GM12891 (cell line): ENCODE measurements around the gene PCP4.
"Not testable (repeated sequence)": the region's sequence is repeated elsewhere in the genome, so short reads cannot be mapped to it uniquely, and the experiment has no call there.

Experiments used
- DNase-seq: peaks from one replicate; pipeline ENCODE4 v3.0.0; 2011; ENCODE audit warnings: low spot score; ENCODE audit not compliant: insufficient read length
- FAIRE-seq: peaks from 2 replicates; lab custom pipeline; 2011; peaks lifted over from hg19 to GRCh38; lab: Jason Lieb, UNC
- PAX5 ChIP-seq: IDR thresholded peaks from 2 replicates; pipeline ENCODE4 v1.6.1; 2011; ENCODE audit warnings: low read length, moderate library complexity, mild to moderate bottlenecking; ENCODE audit not compliant: insufficient read depth, severe bottlenecking
- POLR2A ChIP-seq: IDR thresholded peaks from 2 replicates; pipeline ENCODE4 v1.6.1; 2011; ENCODE audit warnings: low read depth, low read length, control low read depth
- POLR2AphosphoS5 ChIP-seq: IDR thresholded peaks from 2 replicates; pipeline ENCODE4 v1.6.1; 2011; ENCODE audit warnings: low read depth, low read length, control low read depth
- POU2F2 ChIP-seq: IDR thresholded peaks from 2 replicates; pipeline ENCODE4 v1.6.1; 2011; ENCODE audit warnings: low read depth, mild to moderate bottlenecking, control low read depth, low read length, moderate library complexity
- SPI1 ChIP-seq: IDR thresholded peaks from 2 replicates; pipeline ENCODE4 v1.6.1; 2011; ENCODE audit warnings: low read depth, low read length, control low read depth
- TAF1 ChIP-seq: IDR thresholded peaks from 2 replicates; pipeline ENCODE4 v1.6.1; 2011; ENCODE audit warnings: low read depth, low read length, control low read depth

The PCP4 gene

DNA sequence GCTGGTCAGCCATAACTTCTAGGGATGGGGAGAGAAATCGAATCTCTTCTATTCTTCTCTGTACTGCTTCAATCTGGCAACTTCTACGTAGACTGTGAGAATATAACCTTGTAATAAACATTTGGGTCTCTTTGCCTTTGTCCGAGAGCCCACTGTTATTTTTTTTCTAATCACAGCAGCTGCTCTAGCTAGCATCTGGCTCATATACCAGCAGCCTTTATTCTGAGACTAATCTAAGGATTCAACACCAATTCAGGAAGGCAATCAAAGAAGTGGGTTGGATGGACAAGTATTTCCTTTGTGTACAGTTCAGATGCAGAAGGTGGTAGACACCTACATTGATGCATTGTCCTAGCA lies 15.6 kb downstream of the PCP4 start:
- no peak for TF ChIP-seq POLR2A
- no peak for TF ChIP-seq PAX5
- no peak for TF ChIP-seq TAF1
- no peak for TF ChIP-seq SPI1
- no peak for TF ChIP-seq POU2F2
- TF ChIP-seq POLR2AphosphoS5: no peak
- FAIRE-seq (no peak), DNase-seq (no peak)

DNA sequence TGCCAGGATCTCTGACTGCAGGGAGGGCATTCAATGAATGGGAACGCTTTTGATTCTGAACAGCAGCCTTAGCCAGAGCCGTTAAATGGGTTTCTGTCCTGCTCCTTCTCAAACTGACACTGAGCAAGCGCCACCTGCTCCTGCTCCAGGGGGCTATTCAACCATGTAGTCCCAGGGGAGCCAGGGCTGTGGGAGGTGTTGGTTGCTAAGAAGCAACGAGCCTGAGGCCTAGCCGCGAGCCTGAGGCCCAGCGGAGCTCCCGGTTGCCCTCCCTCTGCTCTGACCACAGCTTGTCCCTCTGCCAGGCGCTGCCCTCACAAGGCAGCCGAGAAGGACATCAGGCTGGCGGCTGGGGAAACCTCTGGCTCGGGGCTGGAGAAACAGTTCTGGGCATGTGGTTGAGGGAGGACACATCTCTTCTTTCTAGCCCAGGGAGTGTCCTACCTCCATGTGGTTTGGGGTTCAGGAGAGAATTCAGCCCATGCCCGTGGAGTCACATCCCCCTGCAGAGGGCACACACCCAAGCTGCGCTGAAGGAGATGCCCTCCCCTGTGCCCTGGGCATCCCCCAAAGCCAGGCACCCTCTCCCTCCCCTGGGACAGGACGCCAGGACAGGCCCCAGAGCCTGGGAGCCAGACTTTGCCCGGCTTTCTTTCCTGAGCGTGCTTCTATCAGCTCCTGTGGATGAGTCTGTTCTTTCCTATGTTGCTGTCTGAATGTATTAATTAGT lies 18.0 kb downstream of the PCP4 start:
- FAIRE-seq (no peak), DNase-seq (no peak)
- TF ChIP-seq SPI1 (no peak), TAF1 (no peak), POLR2AphosphoS5 (no peak)

DNA sequence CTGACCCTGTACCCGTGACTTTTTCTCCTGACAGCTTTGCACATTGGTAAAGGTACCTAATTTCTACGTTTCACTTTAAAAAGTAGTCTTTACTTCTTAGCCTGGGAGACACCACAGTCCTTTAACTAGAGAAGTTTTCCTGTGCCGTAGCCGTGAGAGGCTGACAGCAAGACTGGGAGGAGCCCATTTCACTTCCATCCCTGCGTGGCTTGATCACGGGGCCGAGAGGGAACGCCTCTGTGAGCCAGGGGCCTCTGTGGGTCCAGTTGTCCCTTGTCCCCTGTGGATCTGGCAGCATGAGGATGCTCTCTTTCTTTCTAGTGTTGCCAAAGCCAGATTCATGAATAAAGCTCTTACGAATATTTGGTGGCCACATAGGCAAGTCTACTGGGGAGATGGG lies 21.6 kb downstream of the PCP4 start:
- no peak for DNase-seq
- TF ChIP-seq POLR2A (no peak), POU2F2 (no peak), PAX5 (no peak), TAF1 (no peak)
- no peak for FAIRE-seq

DNA sequence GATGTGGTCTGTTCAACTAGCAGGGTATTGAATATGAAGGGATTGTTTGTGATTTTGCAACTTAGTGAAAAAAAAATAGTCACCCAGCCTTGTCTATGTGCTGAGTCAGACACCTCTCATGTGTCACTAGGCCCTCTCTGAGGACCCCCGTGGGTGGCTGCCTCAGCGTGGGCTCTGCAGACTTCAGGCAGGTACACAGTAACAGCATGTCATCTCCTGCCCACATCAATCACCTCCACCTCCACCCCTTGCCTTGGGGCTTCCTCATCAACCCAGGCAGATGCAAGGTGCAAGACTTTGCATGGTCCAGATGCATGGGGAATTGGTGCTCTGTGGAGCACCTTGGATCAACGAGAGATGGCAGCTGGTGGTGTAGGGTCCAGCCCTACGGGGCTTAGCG lies 23.9 kb downstream of the PCP4 start:
- FAIRE-seq (no peak), DNase-seq (no peak)
- TF ChIP-seq SPI1 (no peak), TAF1 (no peak), PAX5 (no peak), POU2F2 (no peak), POLR2A (no peak), POLR2AphosphoS5 (no peak)

DNA sequence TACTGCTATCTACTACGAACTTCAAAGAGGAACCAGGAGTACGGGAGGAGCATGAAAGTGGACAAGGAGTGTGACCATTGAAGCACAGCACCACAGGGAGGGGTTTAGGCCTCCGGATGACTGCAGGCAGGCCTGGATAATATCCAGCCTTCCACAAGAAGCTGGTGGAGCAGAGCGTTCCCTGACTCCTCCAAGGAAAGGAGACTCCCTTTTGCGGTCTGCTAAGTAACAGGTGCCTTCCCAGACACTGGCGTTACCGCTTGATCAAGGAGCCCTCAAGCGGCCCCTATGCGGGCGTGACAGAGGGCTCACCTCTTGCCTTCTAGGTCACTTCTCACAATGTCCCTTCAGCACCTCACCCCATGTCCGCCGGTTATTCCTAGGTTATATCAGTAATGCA lies 24.6 kb downstream of the PCP4 start:
- FAIRE-seq, DNase-seq: not testable (repeated sequence)

DNA sequence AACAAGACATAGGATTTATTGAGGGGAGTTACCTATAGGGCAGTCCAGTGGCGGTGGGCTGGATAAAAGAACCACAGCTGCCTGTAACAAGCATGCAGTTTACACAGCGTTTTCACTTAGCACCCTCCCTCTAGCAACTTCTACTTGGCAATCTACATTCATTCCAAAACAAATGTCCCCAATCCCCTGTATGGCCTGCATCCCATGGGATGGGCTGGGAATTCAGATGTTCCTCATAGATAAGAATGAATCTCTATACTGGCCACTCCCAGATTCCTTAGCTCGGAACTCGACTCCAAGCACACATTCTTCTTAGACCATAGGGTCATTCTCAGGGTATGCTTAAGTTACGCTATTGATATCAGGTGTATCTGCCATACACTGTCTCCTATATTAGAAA lies 33.3 kb downstream of the PCP4 start:
- no peak for DNase-seq
- no peak for TF ChIP-seq TAF1
- no peak for TF ChIP-seq POLR2AphosphoS5
- no peak for TF ChIP-seq SPI1
- no peak for TF ChIP-seq PAX5
- FAIRE-seq: no peak

DNA sequence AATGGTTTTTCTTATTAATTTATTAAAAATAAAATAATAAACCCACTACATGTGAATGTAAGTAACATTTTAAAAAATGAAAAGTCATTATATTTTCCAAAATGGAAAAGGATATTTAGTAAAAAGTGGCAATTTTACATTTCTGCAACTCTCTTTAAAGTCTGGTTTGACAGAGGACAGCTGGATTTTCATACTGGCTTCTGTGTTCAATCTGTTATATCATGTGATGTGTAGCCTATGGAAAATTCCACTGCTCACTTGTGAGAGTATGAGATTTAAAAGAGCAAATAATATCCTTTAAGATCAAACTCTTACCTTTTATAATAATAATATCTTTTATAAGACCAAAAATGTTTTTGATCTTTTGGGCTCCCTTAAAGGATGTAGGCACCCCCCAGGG lies 33.7 kb downstream of the PCP4 start:
- FAIRE-seq (no peak), DNase-seq (no peak)
- TF ChIP-seq POLR2AphosphoS5 (no peak), TAF1 (no peak), POU2F2 (no peak), PAX5 (no peak)

DNA sequence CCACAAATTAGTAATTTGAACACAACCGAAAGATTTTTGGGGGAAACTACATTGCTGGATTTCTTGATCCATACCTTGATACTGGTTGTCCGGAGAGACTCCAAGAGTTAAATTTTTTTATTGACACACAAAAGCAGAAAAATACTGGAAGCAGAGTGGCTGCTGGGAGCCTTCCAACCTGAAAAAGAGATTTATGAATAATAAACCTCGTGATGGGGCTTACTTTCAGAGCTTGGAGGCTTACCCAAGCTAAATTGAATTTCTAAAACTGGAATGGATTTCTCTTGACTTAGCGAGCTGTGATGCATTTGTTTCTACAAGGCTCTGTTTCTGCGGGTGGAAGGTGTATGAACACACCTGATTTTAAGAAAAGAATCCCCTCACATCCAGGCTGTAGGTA lies 35.7 kb downstream of the PCP4 start:
- TF ChIP-seq SPI1: no peak
- TF ChIP-seq POLR2A: no peak
- no peak for TF ChIP-seq PAX5
- TF ChIP-seq TAF1: no peak
- TF ChIP-seq POU2F2: no peak
- TF ChIP-seq POLR2AphosphoS5: no peak
- no peak for FAIRE-seq

DNA sequence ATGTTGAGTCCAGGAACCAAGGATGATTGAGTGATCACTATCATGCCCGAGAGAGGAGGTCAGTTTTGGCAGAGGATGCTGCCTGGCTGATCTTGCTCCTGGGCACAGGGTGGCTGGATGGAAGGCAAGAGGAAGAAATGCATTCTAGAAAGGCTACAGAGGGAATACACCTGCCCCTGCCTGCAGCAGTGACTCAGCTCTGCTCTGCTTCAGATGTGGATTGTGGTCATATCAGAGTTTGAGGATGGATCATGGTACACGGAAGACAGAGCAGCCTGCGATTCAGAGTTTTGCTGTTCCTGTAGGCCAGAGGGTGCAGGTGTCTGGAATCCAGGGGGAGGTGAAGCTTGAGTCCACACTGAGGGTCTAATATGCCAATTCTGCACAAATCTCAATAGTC lies 37.2 kb downstream of the PCP4 start:
- no peak for DNase-seq
- no peak for FAIRE-seq
- TF ChIP-seq POLR2A (no peak), SPI1 (no peak), POLR2AphosphoS5 (no peak), PAX5 (no peak), POU2F2 (no peak), TAF1 (no peak)

More for the DNA sequence above, 35.7 kb downstream of the PCP4 start:
- DNase-seq: no peak

DNA sequence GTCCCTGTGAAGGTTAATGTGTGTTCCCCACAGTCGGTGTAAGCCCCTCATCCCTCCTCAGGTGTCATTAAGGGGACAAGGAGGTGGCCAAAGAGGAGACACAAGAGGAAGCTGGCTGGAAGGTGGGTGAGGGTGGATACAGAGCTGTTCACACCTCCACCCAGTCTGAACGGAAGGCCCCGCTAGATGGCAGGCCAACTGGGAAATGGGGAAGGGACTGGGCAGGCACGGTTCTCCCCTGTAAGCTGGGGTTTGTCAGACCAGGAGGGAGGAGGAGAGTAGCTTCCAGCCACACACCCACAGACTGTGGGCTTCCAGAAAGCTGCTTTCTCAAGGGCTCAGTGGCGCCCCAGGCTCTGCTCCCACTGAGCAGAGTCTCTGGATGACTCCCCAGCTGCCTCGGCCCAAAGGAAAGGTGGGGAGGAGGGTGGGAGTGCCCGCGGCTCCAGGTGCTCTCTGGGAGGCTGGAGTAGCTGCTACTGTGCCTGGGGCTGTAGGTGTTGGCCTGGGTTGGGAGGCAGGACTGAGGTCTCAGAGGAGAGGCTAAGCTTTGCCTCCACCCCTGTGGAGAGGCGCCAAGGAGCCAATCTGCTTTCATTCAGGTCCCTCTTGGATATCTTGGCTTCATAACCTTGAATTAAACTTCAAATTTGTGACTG lies 41.2 kb downstream of the PCP4 start:
- FAIRE-seq: no peak
- TF ChIP-seq POLR2AphosphoS5 (no peak), SPI1 (no peak), POLR2A (no peak), TAF1 (no peak), PAX5 (no peak), POU2F2 (no peak)
- DNase-seq: no peak

DNA sequence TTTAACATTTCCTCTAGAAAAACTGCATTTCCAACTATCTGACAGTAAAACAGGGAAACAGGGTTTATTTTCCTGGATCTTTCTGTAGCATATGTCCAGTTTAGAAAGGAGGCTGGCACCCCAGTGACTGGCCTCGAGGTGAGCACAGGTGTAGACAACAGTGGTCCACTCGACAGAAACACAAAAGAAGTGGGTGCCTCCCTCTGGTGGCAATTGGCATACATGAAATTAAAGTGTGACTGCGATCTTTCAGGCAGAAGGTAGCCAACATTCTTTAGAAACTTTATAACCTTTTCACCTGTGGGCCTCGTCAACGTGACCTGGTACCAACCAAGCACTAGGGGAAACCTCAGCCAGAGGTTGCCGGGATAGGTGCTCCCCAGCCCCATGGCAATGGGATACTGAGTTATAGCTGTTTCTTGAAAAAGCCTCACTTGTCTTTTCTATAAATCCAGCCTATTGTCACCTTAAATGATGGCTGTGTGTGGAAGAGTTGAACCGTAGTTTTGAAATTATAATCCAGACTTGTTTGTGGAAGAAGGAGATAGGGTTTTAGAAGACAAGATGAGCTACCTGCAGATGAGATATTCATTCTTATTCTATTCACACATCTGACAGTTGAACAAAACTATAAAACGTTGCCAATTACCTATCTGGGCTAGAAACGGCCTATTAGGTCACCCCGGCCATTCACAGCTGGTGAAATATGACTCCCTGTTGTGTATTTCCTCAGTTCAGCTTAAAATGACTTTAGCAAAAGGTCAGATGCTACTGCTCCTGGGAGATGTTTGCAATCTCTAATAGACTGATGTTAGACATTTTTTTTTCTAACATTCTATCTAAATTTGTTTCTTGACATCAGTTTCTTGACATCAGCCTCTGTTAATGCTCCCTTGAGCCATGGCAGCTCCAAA lies 44.3 kb downstream of the PCP4 start:
- TF ChIP-seq SPI1 (no peak), PAX5 (no peak), POU2F2 (no peak), POLR2A (no peak), TAF1 (no peak), POLR2AphosphoS5 (no peak)
- DNase-seq: no peak
- FAIRE-seq: no peak
